ENCODE measurements around the gene VPS45. TPM values are rescaled to one million over a fixed set of nuclear protein-coding genes. Genes with fewer than 3 reads are reported as not detected.

The VPS45 gene
- total and polyA plus RNA-seq, 2 of the 4 experiments (the other 2 are of a cell fraction) = 32.4 to 33.3 TPM

DNA sequence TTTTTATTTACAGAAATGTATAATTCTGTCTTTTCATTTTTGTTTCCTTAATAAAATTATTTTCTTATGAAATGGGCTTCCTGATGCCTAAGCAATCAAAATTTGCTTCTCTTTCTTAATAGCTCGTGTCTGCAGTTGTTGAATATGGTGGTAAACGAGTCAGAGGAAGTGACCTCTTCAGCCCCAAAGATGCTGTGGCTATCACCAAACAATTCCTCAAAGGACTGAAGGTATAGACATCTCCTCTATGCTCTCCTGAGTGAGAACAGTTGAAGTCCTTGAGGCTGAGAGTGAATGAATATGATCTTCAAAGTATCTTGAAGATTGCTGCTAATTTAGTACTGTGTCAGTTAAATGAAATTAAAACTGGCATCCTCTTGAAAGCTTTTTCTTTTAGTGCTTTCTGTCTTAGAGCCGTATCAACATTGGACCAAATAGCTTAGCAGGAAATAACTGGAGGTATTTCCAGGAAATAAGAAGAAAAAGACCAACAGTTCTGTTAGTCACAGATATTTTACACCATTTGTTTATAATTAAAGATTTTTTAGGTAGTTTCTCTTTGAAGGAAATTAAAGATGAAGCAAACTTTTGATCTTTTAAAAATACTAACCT, 24.7 kb downstream of the VPS45 start:
- H3K4ac ChIP-seq (ENCODE audit: low read depth, low read length) = no peak overlapping the region
- H2BK5ac ChIP-seq (ENCODE audit: low read depth, low read length, poor library complexity, severe bottlenecking) = no peak overlapping the region
- no peak overlapping the region for H2AFZ ChIP-seq (replicated peaks; ENCODE audit: low read length, poor library complexity)
- no peaks in the 10 kb centered on the region for H4K20me1 ChIP-seq (ENCODE audit: insufficient read depth, low read length)
- in situ Hi-C loops (cut with MboI; ENCODE audit: low sequenced_read_pairs) = no loop called here
- H2AK5ac ChIP-seq (ENCODE audit: low read depth, low read length) = no peak overlapping the region
- TF ChIP-seq POLR2A (IDR thresholded peaks at IDR 0.05; ENCODE audit: low read depth, low read length) (no peak), BHLHE40 (IDR thresholded peaks at IDR 0.05; ENCODE audit: low read depth, low read length) (no peak), ELK1 (IDR thresholded peaks at IDR 0.05; ENCODE audit: borderline replicate concordance, low read depth, low read length) (no peak), MAZ (IDR thresholded peaks at IDR 0.05; ENCODE audit: borderline replicate concordance, low read depth, low read length) (no peak), CEBPB (IDR thresholded peaks at IDR 0.05; ENCODE audit: low read depth, low read length) (no peak), FOS (IDR thresholded peaks at IDR 0.05; ENCODE audit: low read depth, low read length) (no peak), RAD21 (IDR thresholded peaks at IDR 0.05; ENCODE audit: low read length) (no peak), MXI1 (IDR thresholded peaks at IDR 0.05; ENCODE audit: borderline replicate concordance, low read depth, low read length) (no peak), MAFK (IDR thresholded peaks at IDR 0.05; ENCODE audit: low read depth, low read length) (no peak), RCOR1 (IDR thresholded peaks at IDR 0.05; ENCODE audit: insufficient replicate concordance, low read length) (no peak), NFE2L2 (IDR thresholded peaks at IDR 0.05; ENCODE audit: low read depth, low read length) (no peak), CHD1 (IDR thresholded peaks at IDR 0.05; ENCODE audit: low read depth, low read length) (no peak), RFX5 (IDR thresholded peaks at IDR 0.05; ENCODE audit: low read depth, low read length) (no peak), SMC3 (IDR thresholded peaks at IDR 0.05; ENCODE audit: low read depth, low read length) (no peak)
- TF ChIP-seq, protein P1, sequence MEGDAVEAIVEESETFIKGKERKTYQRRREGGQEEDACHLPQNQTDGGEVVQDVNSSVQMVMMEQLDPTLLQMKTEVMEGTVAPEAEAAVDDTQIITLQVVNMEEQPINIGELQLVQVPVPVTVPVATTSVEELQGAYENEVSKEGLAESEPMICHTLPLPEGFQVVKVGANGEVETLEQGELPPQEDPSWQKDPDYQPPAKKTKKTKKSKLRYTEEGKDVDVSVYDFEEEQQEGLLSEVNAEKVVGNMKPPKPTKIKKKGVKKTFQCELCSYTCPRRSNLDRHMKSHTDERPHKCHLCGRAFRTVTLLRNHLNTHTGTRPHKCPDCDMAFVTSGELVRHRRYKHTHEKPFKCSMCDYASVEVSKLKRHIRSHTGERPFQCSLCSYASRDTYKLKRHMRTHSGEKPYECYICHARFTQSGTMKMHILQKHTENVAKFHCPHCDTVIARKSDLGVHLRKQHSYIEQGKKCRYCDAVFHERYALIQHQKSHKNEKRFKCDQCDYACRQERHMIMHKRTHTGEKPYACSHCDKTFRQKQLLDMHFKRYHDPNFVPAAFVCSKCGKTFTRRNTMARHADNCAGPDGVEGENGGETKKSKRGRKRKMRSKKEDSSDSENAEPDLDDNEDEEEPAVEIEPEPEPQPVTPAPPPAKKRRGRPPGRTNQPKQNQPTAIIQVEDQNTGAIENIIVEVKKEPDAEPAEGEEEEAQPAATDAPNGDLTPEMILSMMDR (conservative IDR thresholded peaks at IDR 0.05; ENCODE audit: low read depth, low read length) = no peak
- TF ChIP-seq, protein P2, sequence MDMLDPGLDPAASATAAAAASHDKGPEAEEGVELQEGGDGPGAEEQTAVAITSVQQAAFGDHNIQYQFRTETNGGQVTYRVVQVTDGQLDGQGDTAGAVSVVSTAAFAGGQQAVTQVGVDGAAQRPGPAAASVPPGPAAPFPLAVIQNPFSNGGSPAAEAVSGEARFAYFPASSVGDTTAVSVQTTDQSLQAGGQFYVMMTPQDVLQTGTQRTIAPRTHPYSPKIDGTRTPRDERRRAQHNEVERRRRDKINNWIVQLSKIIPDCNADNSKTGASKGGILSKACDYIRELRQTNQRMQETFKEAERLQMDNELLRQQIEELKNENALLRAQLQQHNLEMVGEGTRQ (IDR thresholded peaks at IDR 0.05; ENCODE audit: low read depth, low read length) = no peak
- no peak overlapping the region for H3K23ac ChIP-seq (ENCODE audit: low read depth, low read length)
- no peak overlapping the region for H3K9ac ChIP-seq (ENCODE audit: low read depth, low read length)
- no peak overlapping the region for H3K4me2 ChIP-seq (ENCODE audit: low read depth, low read length)
- H3K9me1 ChIP-seq (ENCODE audit: insufficient read depth, low read length) = no peaks in the 10 kb centered on the region; the same call in 1 of the 2 replicates
- no peak overlapping the region for H2BK120ac ChIP-seq (ENCODE audit: low read depth, low read length)
- H3K36me3 ChIP-seq (ENCODE audit: control insufficient read depth, insufficient read depth, low read length) = peaks cover 10% of the 10 kb centered on the region
- no peak overlapping the region for H3K56ac ChIP-seq (ENCODE audit: extremely low read depth, insufficient read depth, low read length)
- H3K79me1 ChIP-seq (ENCODE audit: low read depth in 1 of 2, low read length in 2 of 2) = no peaks in the 10 kb centered on the region; a peak in 1 of 4 replicates
- no peaks in the 10 kb centered on the region for H3K27me3 ChIP-seq (ENCODE audit: control insufficient read depth, insufficient read depth, low read length)
- H4K91ac ChIP-seq (ENCODE audit: insufficient read depth, low read depth, low read length) = no peak overlapping the region
- no peak overlapping the region for H4K8ac ChIP-seq (ENCODE audit: low read depth in 2 of 2, low read length in 2 of 2)
- H3K9me3 ChIP-seq (ENCODE audit: control insufficient read depth, insufficient read depth, low read length) = no peaks in the 10 kb centered on the region
- no CpG with 5 or more reads among the region's 3 CpGs for WGBS, 2 experiments (ENCODE audit: extremely low coverage in 2 of 2, insufficient read length in 1 of 2)
- no peak overlapping the region for H2AK9ac ChIP-seq (replicated peaks; ENCODE audit: low read depth, low read length, poor library complexity)
- no peaks in the 10 kb centered on the region for H3K4me1 ChIP-seq (ENCODE audit: control insufficient read depth, insufficient read depth, low read length)
- H2BK20ac ChIP-seq (ENCODE audit: low read depth, low read length) = no peak overlapping the region
- no TSS peak for BruUV-seq (replicated peaks)
- no peak overlapping the region for H4K5ac ChIP-seq (ENCODE audit: low read depth, low read length)
- no peak overlapping the region for H3K27ac ChIP-seq (ENCODE audit: insufficient read depth, low read length)
- no peak overlapping the region for H3K18ac ChIP-seq (ENCODE audit: low read depth, low read length)
- no peak overlapping the region for H3K14ac ChIP-seq (replicated peaks; ENCODE audit: low read depth, low read length)
- intact Hi-C loops (cut with micrococcal nuclease) = no loop called here
- peak; percentile 2 for DNase-seq
- no peak overlapping the region for H3K4me3 ChIP-seq (ENCODE audit: insufficient read depth, low read depth, low read length)
- dilution Hi-C loops (cut with HindIII; ENCODE audit: low sequenced_read_pairs, unreplicated experiment) = no loop called here
- CTCF ChIA-PET = no interaction called here
- no peak for ATAC-seq (ENCODE audit: low read depth)
- no peak overlapping the region for H2BK15ac ChIP-seq (ENCODE audit: low read depth, low read length)
- POLR2A ChIA-PET (ENCODE audit: unreplicated experiment) = no interaction called here
